ENCODE measurements around the gene MTMR3. TPM values are rescaled to one million over a fixed set of nuclear protein-coding genes. Genes with fewer than 3 reads are reported as not detected.

MTMR3 gene
- polyA plus RNA-seq, 2 of the 4 experiments (the other 2 are of a cell fraction) = 7.4 to 18.8 TPM

DNA sequence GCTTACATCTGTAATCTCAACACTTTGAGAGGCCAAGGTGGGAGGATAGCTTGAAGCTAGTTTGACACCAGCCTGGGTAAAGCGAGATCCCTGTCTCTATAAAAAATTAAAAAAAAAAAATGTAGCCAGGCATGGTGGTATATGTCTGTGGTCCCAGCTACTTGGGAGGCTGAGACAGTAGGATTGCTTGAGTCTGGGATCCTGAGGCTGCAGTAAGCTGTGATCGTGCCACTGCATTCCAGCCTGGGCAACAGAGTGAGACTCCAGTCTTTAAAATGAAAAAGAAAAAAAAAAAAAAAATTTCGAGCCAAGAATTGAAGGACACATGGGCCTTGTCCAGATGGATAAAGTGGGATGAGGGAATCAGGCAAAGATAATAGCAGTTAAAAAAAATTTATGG, 62.5 kb downstream of the MTMR3 start (continued):
- TF ChIP-seq FOSL2 (IDR thresholded peaks at IDR 0.05) (no peak), FOSL2 (CRISPR knock-in tag; IDR thresholded peaks at IDR 0.05) (no peak), CHD2 (IDR thresholded peaks at IDR 0.05; ENCODE audit: low read length, partially characterized antibody) (no peak), EHF (CRISPR knock-in tag; IDR thresholded peaks at IDR 0.05) (no peak), RARB (CRISPR knock-in tag; IDR thresholded peaks at IDR 0.05) (no peak), NFE2L2 (conservative IDR thresholded peaks at IDR 0.05; ENCODE audit: low read length) (no peak), PHF8 (IDR thresholded peaks at IDR 0.05; ENCODE audit: borderline replicate concordance, low read depth) (no peak), ZC3H11A (IDR thresholded peaks at IDR 0.05) (no peak), TFCP2L1 (CRISPR knock-in tag; IDR thresholded peaks at IDR 0.05) (no peak), BHLHE40 (IDR thresholded peaks at IDR 0.05; ENCODE audit: low read depth, low read length) (no peak), NR3C1 (IDR thresholded peaks at IDR 0.05) (no peak), PBX3 (IDR thresholded peaks at IDR 0.05) (no peak), MAZ (IDR thresholded peaks at IDR 0.05; ENCODE audit: borderline replicate concordance, low read depth, low read length) (no peak), JUNB (IDR thresholded peaks at IDR 0.05) (no peak)
- TF ChIP-seq, protein P1, sequence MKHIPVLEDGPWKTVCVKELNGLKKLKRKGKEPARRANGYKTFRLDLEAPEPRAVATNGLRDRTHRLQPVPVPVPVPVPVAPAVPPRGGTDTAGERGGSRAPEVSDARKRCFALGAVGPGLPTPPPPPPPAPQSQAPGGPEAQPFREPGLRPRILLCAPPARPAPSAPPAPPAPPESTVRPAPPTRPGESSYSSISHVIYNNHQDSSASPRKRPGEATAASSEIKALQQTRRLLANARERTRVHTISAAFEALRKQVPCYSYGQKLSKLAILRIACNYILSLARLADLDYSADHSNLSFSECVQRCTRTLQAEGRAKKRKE (CRISPR knock-in tag; IDR thresholded peaks at IDR 0.05; ENCODE audit: low read depth) = no peak

- ChIA-PET CTCF (interaction anchor here (0.8 kb wide), 2 partner anchors 11 to 52 kb away, joined by 3 to 5 read pairs; no protein-coding TSS in a partner anchor), POLR2A (no interaction called here)
- TF ChIP-seq MAX (IDR thresholded peaks at IDR 0.05) (no peak), KDM5A (IDR thresholded peaks at IDR 0.05) (no peak), HDAC2 (IDR thresholded peaks at IDR 0.05) (no peak), MAZ (IDR thresholded peaks at IDR 0.05; ENCODE audit: borderline replicate concordance, low read depth, low read length) (no peak), FOSB (CRISPR knock-in tag; IDR thresholded peaks at IDR 0.05) (no peak), POLR2A (IDR thresholded peaks at IDR 0.05; ENCODE audit: low read length) (no peak), TFCP2L1 (CRISPR knock-in tag; IDR thresholded peaks at IDR 0.05) (no peak)
- TF ChIP-seq, protein P2, sequence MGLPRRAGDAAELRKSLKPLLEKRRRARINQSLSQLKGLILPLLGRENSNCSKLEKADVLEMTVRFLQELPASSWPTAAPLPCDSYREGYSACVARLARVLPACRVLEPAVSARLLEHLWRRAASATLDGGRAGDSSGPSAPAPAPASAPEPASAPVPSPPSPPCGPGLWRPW (IDR thresholded peaks at IDR 0.05) = no peak
- Histone ChIP-seq H3K9me3 (no peaks in the 10 kb centered on the region), H3K4me1 (peaks cover 20% of the 10 kb centered on the region; the same call in 2 of the 3 replicates), H3K4me3 (no peak overlapping the region), H3K27ac (no peak overlapping the region), H3K4me2 (no peak overlapping the region)
- WGBS (ENCODE audit: missing lambda C conversion rate) = 90% methylated on average over 2 of the region's 2 CpGs
- no peak for DNase-seq (ENCODE audit: low read depth in 1 of 2, low spot score in 1 of 2)
- ATAC-seq = no peak
- FAIRE-seq = no peak
Measured at GRCh38 chr22:29946220-29946619, 63.2 kb downstream of the MTMR3 start.

DNA sequence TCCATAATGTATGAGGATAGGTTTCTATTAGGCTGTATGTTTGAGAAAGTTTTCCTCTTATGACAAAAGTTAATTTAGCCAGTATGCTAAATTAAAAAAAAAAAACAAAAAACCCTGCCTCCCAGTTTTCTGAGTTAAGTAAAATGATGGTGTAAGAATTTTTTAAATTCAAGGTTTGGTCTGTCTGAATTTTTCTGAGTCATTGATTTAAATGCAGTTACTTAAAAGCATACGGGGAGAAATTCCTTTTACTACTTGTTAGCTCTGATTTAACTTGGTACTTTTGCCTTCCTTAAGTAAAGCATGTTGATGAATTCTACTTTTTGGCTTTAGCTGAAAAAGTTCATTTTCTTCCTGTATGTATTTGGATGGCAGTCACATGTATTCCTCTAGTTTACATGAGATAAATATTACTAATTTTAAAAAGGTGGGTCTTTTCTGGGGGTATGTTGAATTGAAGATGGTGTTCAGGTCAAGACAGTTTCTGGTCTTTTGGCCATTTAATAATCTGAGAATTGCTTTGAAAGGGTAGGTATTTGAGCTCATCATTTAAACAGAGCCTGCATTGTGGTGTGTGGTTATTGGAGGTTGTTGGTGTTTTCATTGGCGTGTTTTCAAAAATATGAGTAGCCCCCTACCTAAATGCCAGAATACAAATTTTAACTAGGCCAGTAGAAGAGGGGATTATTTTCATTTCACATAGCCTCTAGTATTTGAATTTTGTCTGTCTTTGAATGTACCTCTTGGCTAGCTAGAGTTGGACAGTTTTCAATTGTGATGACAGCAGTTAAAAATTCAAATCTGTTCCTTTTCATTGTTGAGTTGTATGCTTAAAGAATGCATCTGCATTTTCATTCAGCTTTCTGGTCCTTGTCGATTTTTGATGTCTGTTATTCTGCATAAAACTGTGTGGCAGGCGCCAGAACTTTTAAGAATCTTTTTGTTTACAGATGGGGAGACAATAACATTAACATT, 64.7 kb downstream of the MTMR3 start:
- ATAC-seq (no peak), FAIRE-seq (no peak), DNase-seq (ENCODE audit: low read depth in 1 of 2, low spot score in 1 of 2) (no peak)
- Histone ChIP-seq H3K27ac (no peak overlapping the region), H3K4me2 (no peak overlapping the region), H3K9me3 (no peaks in the 10 kb centered on the region), H3K4me3 (no peak overlapping the region), H3K4me1 (peaks cover 20% of the 10 kb centered on the region; the same call in 2 of the 3 replicates)
- TF ChIP-seq CEBPB (IDR thresholded peaks at IDR 0.05) (no peak), EHMT2 (IDR thresholded peaks at IDR 0.05; ENCODE audit: low read depth) (no peak), EP300 (IDR thresholded peaks at IDR 0.05) (no peak), KDM5A (IDR thresholded peaks at IDR 0.05) (no peak), RAD21 (conservative IDR thresholded peaks at IDR 0.05 in 1 of 2, IDR thresholded peaks at IDR 0.05 in 1 of 2) (no peak), BHLHE40 (IDR thresholded peaks at IDR 0.05; ENCODE audit: low read depth, low read length) (no peak)
- TF ChIP-seq, protein P1 (CRISPR knock-in tag; IDR thresholded peaks at IDR 0.05; ENCODE audit: low read depth) = no peak
- TF ChIP-seq, protein P3, sequence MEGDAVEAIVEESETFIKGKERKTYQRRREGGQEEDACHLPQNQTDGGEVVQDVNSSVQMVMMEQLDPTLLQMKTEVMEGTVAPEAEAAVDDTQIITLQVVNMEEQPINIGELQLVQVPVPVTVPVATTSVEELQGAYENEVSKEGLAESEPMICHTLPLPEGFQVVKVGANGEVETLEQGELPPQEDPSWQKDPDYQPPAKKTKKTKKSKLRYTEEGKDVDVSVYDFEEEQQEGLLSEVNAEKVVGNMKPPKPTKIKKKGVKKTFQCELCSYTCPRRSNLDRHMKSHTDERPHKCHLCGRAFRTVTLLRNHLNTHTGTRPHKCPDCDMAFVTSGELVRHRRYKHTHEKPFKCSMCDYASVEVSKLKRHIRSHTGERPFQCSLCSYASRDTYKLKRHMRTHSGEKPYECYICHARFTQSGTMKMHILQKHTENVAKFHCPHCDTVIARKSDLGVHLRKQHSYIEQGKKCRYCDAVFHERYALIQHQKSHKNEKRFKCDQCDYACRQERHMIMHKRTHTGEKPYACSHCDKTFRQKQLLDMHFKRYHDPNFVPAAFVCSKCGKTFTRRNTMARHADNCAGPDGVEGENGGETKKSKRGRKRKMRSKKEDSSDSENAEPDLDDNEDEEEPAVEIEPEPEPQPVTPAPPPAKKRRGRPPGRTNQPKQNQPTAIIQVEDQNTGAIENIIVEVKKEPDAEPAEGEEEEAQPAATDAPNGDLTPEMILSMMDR (IDR thresholded peaks at IDR 0.05) = no peak
- ChIA-PET POLR2A (interaction anchor here (0.5 kb wide), 1 partner anchor 12 kb away, joined by 3 read pairs; no protein-coding TSS in a partner anchor), CTCF (interaction anchor here (0.9 to 1.3 kb wide), 2 partner anchors 13 to 19 kb away, joined by 3 read pairs; no protein-coding TSS in a partner anchor)
- WGBS (ENCODE audit: missing lambda C conversion rate) = 73% methylated on average over 4 of the region's 4 CpGs

Measured in A549 (cell line).